Memory B cell (primary cell): ENCODE data around the gene ALDH1L2.
A peak's percentile ranks its signal among the peaks of the same experiment; 100 is the strongest.

ENCODE experiments used
- ATAC-seq: fragments of 150-1000 bp; cut with Tn5 transposase; 2 replicates; pipeline ENCODE4 v1.10.0; 2021; ENCODE audit warnings: low read depth, mild to moderate bottlenecking, moderate library complexity
- DNase-seq, 2 donors: peaks; one replicate each; pipeline ENCODE4 v3.0.0; 2022; ENCODE audit warnings: low spot score in 2 of 2
- H3K27ac Mint-ChIP-seq: one replicate; pipeline ENCODE4 v1.8.0; 2022; ENCODE audit warnings: mild to moderate bottlenecking, moderate library complexity, mixed read lengths
- H3K27me3 Mint-ChIP-seq: one replicate; pipeline ENCODE4 v1.8.0; 2022; ENCODE audit warnings: mixed read lengths
- H3K36me3 Mint-ChIP-seq: one replicate; pipeline ENCODE4 v1.8.0; 2022; ENCODE audit warnings: mild to moderate bottlenecking, mixed read lengths
- H3K4me1 Mint-ChIP-seq: one replicate; pipeline ENCODE4 v1.8.0; 2022; ENCODE audit warnings: mixed read lengths
- H3K4me3 Mint-ChIP-seq: one replicate; pipeline ENCODE4 v1.8.0; 2022; ENCODE audit warnings: mild to moderate bottlenecking, moderate library complexity, mixed read lengths
- H3K9me3 Mint-ChIP-seq: one replicate; pipeline ENCODE4 v1.8.0; 2022; ENCODE audit warnings: mixed read lengths

Gene ALDH1L2

GRCh38 chr12:105084251-105085250 lies at the start of gene ALDH1L2:
ALDH1L2 (minus strand) TSS chr12:105084458; CDS start chr12:105084436, 22 bp downstream.
- DNase-seq, result peak; percentile 28 to 39
- H3K36me3 Mint-ChIP-seq, result no peaks in the 10 kb centered on the region
- H3K9me3 Mint-ChIP-seq, result no peaks in the 10 kb centered on the region
- peak; percentile 85 for ATAC-seq
- peaks cover 10% of the 10 kb centered on the region for H3K27me3 Mint-ChIP-seq
- H3K4me1 Mint-ChIP-seq, result peaks cover 5% of the 10 kb centered on the region
- no peak within 1 kb of the TSS for H3K27ac Mint-ChIP-seq
- H3K4me3 Mint-ChIP-seq, result peak within 1 kb of the TSS; percentile 60

GRCh38 chr12:105120551-105120950 lies 36.3 kb upstream of the ALDH1L2 start:
- H3K4me1 Mint-ChIP-seq, result peaks cover 9% of the 10 kb centered on the region
- H3K4me3 Mint-ChIP-seq, result no peak overlapping the region
- H3K9me3 Mint-ChIP-seq, result no peaks in the 10 kb centered on the region
- H3K27me3 Mint-ChIP-seq, result no peaks in the 10 kb centered on the region
- peak overlapping the region; percentile 55 for H3K27ac Mint-ChIP-seq
- peaks cover 36% of the 10 kb centered on the region for H3K36me3 Mint-ChIP-seq
- DNase-seq, result no peak
- no peak for ATAC-seq

GRCh38 chr12:105116969-105117368 lies 32.7 kb upstream of the ALDH1L2 start:
- no peak for DNase-seq
- no peak overlapping the region for H3K4me3 Mint-ChIP-seq
- H3K27ac Mint-ChIP-seq, result no peak overlapping the region
- peaks cover 41% of the 10 kb centered on the region for H3K36me3 Mint-ChIP-seq
- peaks cover 26% of the 10 kb centered on the region for H3K4me1 Mint-ChIP-seq
- no peak for ATAC-seq
- no peaks in the 10 kb centered on the region for H3K27me3 Mint-ChIP-seq
- no peaks in the 10 kb centered on the region for H3K9me3 Mint-ChIP-seq

DNA sequence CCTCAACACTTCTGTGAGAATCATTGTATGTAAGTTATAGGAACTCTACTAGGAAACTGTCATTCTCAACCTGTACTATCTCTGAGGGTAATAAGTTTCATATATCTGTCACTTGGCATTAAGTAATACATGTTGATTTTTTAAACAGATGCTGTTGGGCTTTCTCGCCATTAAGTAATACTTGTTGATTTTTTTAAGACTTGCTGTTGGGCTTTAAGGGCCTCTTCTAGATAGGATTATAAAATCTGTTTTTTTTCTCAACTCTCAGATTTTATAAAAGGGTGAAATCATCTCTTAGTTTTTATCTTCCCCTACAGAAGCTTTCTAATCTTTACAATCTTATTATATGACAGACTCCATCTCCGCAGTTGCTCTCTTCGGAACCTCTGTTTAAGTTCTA lies 28.8 kb upstream of the ALDH1L2 start:
- Mint-ChIP-seq H3K9me3 (no peaks in the 10 kb centered on the region), H3K4me3 (no peak overlapping the region), H3K27ac (no peak overlapping the region), H3K27me3 (no peaks in the 10 kb centered on the region), H3K4me1 (peaks cover 36% of the 10 kb centered on the region), H3K36me3 (peaks cover 29% of the 10 kb centered on the region)
- DNase-seq (no peak), ATAC-seq (no peak)

DNA sequence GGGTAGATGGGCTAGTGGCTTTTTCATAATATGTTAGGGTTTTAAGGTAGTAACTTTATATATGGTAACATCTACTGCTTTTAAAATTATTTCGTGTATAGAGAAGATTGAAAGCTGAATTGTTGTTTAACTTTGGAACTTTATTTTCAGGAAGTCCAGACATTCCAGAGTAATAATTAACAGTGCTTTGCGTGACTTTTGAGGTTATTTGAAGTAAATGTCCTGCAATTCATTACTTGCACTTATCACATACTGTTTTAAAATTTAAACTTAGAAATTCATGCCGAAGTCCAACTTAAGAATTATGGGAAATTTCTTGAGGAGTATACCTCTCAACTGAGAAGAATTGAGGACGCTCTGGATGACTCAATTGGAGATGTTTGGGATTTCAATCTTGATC lies 26.6 kb upstream of the ALDH1L2 start:
- no peaks in the 10 kb centered on the region for H3K27me3 Mint-ChIP-seq
- H3K9me3 Mint-ChIP-seq, result no peaks in the 10 kb centered on the region
- no peak for DNase-seq
- no peak overlapping the region for H3K27ac Mint-ChIP-seq
- no peak overlapping the region for H3K4me3 Mint-ChIP-seq
- ATAC-seq, result no peak
- H3K36me3 Mint-ChIP-seq, result peaks cover 19% of the 10 kb centered on the region
- H3K4me1 Mint-ChIP-seq, result peaks cover 28% of the 10 kb centered on the region

DNA sequence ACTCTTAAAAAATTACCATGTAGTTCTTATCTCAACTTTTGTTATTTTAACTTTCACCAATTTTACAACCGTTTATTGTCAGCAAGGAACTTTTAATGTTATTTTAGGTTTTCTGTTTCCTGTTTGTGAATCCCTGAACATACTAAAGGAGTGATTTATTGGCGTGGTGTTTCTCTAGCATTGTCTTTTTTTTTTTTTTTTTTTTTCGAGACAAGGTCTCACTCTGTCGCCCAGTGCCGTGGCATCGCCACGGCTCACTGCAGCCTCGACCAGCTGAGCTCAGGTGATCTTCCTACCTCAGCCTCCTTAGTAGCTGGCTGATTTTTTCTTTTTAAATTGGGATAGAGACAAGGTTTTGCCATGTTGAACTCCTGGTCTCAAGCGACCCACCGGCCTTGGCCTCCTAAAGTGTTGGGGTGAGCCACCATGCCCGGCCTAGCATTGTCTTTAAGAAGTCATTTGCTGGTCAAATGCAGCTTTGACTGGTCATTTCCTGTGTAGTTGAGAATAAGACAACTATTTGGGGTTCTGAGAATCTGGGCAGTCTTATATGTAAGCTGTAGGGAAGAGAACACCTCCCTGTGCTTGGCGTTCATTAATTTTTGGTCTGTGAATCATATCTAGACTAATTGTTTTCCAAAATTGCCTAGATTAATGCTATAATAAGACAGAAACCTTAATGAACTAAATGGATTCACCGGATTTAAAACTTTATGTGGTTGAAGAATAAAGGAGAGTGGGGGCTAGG lies 25.4 kb upstream of the ALDH1L2 start:
- peak overlapping the region; percentile 98 for H3K27ac Mint-ChIP-seq
- ATAC-seq, result peak; percentile 15
- H3K9me3 Mint-ChIP-seq, result no peaks in the 10 kb centered on the region
- peaks cover 17% of the 10 kb centered on the region for H3K36me3 Mint-ChIP-seq
- H3K4me3 Mint-ChIP-seq, result peak overlapping the region; percentile 94
- peaks cover 27% of the 10 kb centered on the region for H3K4me1 Mint-ChIP-seq
- peaks cover 2% of the 10 kb centered on the region for H3K27me3 Mint-ChIP-seq
- no peak for DNase-seq

GRCh38 chr12:105107494-105108371 lies 23.5 kb upstream of the ALDH1L2 start, which contains the start of gene WASHC4:
WASHC4 (plus strand) TSS chr12:105107731; CDS start chr12:105107801, 70 bp downstream.
- Mint-ChIP-seq H3K36me3 (peaks cover 7% of the 10 kb centered on the region), H3K27me3 (peaks cover 8% of the 10 kb centered on the region), H3K4me3 (peak within 1 kb of the TSS; percentile 94), H3K27ac (peak within 1 kb of the TSS; percentile 98), H3K4me1 (peaks cover 18% of the 10 kb centered on the region), H3K9me3 (no peaks in the 10 kb centered on the region)
- DNase-seq (peak; percentile 91 to 94), ATAC-seq (peak; percentile 92)

DNA sequence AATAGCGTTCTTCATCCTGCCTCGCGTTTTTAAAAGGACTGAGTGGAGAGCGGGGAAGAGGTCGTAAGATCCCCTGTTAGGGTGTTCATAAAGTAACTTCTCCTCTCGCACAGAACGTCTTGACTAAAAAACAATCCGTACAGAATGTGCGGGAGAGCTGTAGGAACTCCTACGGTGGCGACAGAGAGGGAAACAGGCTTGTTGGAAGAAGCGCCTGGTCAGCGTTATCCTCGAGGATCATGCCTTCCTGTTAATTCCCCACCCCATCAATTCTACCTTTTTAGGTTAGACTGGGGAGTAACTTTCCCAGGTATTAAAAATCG lies 22.9 kb upstream of the ALDH1L2 start:
- peaks cover 15% of the 10 kb centered on the region for H3K4me1 Mint-ChIP-seq
- peak overlapping the region; percentile 94 for H3K4me3 Mint-ChIP-seq
- no peak for ATAC-seq
- H3K36me3 Mint-ChIP-seq, result peaks cover 4% of the 10 kb centered on the region
- no peaks in the 10 kb centered on the region for H3K9me3 Mint-ChIP-seq
- DNase-seq, result no peak
- peaks cover 9% of the 10 kb centered on the region for H3K27me3 Mint-ChIP-seq
- H3K27ac Mint-ChIP-seq, result peak overlapping the region; percentile 98

DNA sequence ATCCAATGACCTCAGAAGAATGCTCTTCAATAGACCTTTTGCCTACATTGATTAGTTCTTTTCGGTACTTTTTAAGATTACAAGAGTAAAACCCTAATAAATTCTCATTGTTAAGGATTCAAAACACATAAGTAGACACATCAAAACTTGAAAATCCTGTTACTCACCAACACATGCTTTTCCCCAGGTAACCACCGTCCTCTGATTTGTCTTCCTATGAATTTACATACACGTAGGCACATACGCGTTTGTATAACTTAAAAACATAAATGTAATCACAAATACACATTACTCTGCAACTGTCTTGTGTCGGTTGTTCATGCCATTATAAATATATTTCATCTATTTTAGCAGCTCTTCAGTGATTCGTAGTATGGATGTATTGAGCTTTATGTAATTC lies 22.4 kb upstream of the ALDH1L2 start:
- no peak for ATAC-seq
- no peak for DNase-seq
- H3K9me3 Mint-ChIP-seq, result no peaks in the 10 kb centered on the region
- H3K36me3 Mint-ChIP-seq, result no peaks in the 10 kb centered on the region
- peak overlapping the region; percentile 94 for H3K4me3 Mint-ChIP-seq
- H3K27ac Mint-ChIP-seq, result peak overlapping the region; percentile 98
- H3K27me3 Mint-ChIP-seq, result peaks cover 9% of the 10 kb centered on the region
- peaks cover 11% of the 10 kb centered on the region for H3K4me1 Mint-ChIP-seq

DNA sequence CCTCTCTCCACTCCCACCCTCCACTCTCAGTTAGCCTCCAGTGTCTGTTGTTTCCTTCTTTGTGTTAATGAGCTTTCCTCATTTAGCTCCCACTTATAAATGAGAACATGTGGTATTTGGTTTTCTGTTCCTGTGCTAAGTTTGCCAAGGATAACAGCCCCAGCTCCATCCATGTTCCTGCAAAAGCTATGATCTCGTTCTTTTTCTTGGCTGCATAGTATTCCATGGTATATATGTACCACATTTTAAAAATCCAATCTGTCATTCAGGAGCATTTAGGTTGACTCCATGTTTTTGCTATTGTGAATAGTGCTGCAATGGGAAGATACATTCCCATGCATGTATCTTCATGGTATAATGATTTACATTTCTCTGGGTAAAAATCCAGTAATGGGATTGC lies 20.5 kb upstream of the ALDH1L2 start:
- H3K36me3 Mint-ChIP-seq, result no peaks in the 10 kb centered on the region
- DNase-seq (no peak), ATAC-seq (no peak)
- H3K9me3 Mint-ChIP-seq, result no peaks in the 10 kb centered on the region
- H3K27ac Mint-ChIP-seq, result no peak overlapping the region
- peaks cover 11% of the 10 kb centered on the region for H3K4me1 Mint-ChIP-seq
- H3K27me3 Mint-ChIP-seq, result peaks cover 9% of the 10 kb centered on the region
- no peak overlapping the region for H3K4me3 Mint-ChIP-seq

DNA sequence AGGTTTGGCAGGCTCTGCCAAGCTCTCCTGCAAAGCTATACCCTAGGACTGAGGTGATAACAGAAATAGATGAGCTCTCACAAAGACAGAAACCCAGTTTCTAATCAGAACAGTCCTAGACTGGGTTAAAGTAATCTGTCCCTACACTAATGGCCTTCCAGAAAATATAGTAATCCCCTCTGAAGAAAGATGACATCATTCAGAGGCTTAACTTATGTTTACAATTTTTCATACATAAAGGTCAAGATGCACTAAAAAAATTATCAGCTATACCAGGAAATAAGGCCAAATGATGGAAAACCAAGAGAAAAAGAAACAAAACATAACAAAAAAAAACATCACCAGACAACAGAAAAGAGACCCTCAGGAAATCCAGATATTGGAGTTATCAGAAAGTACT lies 18.4 kb upstream of the ALDH1L2 start:
- Mint-ChIP-seq H3K27ac (no peak overlapping the region), H3K27me3 (peaks cover 10% of the 10 kb centered on the region)

GRCh38 chr12:105100998-105101397 lies 16.7 kb upstream of the ALDH1L2 start:
- DNase-seq, result no peak
- H3K27me3 Mint-ChIP-seq, result peaks cover 10% of the 10 kb centered on the region

More for the DNA sequence above, 18.4 kb upstream of the ALDH1L2 start:
- Mint-ChIP-seq H3K4me1 (peaks cover 5% of the 10 kb centered on the region), H3K36me3 (peaks cover 1% of the 10 kb centered on the region), H3K4me3 (no peak overlapping the region), H3K9me3 (peaks cover 1% of the 10 kb centered on the region)
- DNase-seq (no peak), ATAC-seq (no peak)

DNA sequence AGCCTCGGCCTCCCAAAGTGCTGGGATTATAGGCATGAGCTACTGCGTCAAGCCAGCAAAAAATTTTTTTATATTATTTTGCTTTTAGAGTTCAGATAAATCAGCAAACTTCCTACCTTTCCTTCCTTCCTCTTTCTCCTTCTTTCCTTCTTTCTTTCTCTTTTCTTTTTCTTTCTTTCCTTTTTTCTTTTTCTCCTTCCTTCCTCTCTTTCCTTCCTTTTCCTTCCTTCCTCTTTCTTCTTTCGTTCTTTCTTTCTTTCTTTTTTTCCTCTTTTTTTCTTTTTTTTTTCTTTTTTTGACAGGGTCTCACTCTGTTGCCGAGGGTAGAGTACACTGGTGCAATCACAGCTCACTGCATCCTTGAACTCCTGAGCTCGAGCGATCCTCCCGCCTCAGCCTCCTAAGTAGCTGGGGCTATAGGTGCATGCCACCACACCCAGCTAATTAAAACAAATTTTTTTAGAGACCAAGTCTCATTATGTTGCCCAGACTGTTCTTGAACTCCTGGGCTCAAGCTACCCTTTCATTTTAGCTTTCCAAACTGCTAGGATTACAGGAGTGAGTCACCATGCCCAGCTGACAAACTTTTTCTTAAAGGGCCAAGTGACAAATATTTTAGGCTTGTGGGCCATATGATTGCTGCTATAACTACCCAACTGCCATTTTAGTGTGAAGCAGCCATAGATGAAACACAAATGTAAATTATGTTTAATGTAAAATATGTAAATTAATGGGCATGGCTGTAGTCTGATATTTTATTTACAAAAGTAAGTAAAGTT lies 16.1 kb upstream of the ALDH1L2 start:
- H3K9me3 Mint-ChIP-seq, result peaks cover 6% of the 10 kb centered on the region
- DNase-seq (no peak), ATAC-seq (no peak)
- no peak overlapping the region for H3K27ac Mint-ChIP-seq
- peaks cover 4% of the 10 kb centered on the region for H3K36me3 Mint-ChIP-seq
- peaks cover 5% of the 10 kb centered on the region for H3K4me1 Mint-ChIP-seq
- peaks cover 10% of the 10 kb centered on the region for H3K27me3 Mint-ChIP-seq
- H3K4me3 Mint-ChIP-seq, result no peak overlapping the region

More at GRCh38 chr12:105100998-105101397, 16.7 kb upstream of the ALDH1L2 start:
- Mint-ChIP-seq H3K4me3 (no peak overlapping the region), H3K27ac (no peak overlapping the region), H3K36me3 (peaks cover 4% of the 10 kb centered on the region), H3K4me1 (peaks cover 5% of the 10 kb centered on the region), H3K9me3 (peaks cover 5% of the 10 kb centered on the region)
- ATAC-seq, result no peak
